ENCODE data around the gene LMX1B.

DNA sequence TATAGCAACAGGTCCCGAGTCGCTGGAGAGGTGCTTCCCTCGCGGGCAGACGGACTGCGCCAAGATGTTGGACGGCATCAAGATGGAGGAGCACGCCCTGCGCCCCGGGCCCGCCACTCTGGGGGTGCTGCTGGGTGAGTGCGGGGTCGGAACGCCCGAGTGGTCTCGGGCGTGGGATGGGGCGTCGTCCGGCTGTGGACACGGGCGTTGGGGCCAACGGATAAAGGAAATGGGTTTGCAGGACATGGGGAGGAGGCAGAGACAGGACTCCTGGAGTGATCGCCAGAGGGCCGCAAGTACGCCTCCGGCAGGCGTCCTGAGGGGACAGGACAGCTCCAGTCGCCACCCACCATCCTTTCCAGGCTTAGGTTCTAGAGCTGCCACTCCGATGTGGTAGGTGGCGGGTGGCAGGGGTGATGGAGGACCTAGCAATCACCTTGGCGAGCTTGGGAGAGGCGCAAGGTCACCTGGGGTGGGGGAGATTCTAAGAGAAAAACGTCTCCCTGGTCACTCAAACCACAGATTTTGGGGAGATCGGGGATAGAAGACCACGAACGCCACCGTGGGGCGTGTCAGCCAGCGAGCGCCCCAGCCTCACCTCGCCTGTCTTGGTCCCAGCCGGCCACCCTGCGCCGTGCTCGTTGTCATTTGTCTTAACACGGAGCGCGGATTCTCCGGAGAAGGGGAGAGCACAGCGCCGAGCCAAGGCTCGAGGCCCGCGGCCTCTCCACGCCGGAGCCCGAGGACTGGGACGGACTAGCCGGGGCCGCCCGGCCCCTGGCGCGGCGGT lies 922 bp downstream of the LMX1B start:
- TF ChIP-seq CTCF (IDR thresholded peaks at IDR 0.05) (no peak), POLR2A (IDR thresholded peaks at IDR 0.05) (no peak), POLR2AphosphoS5 (IDR thresholded peaks at IDR 0.05) (no peak), EP300 (IDR thresholded peaks at IDR 0.05) (no peak)

Measured in stomach (tissue), 4 donors.